Frontal cortex (tissue), 4 donors: ENCODE measurements around the gene CCNJ. TPM values are rescaled to one million over a fixed set of nuclear protein-coding genes. Genes with fewer than 3 reads are reported as not detected.
A peak's percentile ranks its signal among the peaks of the same experiment; 100 is the strongest.
"Not testable (repeated sequence)": the region's sequence is repeated elsewhere in the genome, so short reads cannot be mapped to it uniquely, and the experiment has no call there.

Source experiments
- DNase-seq, 2 donors: peaks; one replicate each; pipeline ENCODE4 v3.0.0; 2012; ENCODE audit warnings: low spot score in 2 of 2
- FAIRE-seq: peaks from 2 replicates; lab custom pipeline; 2012; peaks lifted over from hg19 to GRCh38; lab: Jason Lieb, UNC
- total RNA-seq: library from RNA; depleted of rRNA; stranded (reverse); fragments of >200 nt; gene quantifications from one replicate; pipeline ENCODE4 v1.2.3, GENCODE V29; 2014
- donor health status: control.
- donor health status: control.
- donor health status: control.

Gene CCNJ
- 17.1 TPM for total RNA-seq

- FAIRE-seq (no peak), DNase-seq (peak; percentile 92 to 95)
Measured at GRCh38 chr10:96043033-96043892, at the start of gene CCNJ. CCNJ (plus strand) TSS chr10:96043583; CDS start chr10:96044394, 811 bp downstream.

- not testable (repeated sequence) for DNase-seq, FAIRE-seq
Measured at GRCh38 chr10:95994376-95994775, 49.0 kb upstream of the CCNJ start.

GRCh38 chr10:95998255-95998784, 45.1 kb upstream of the CCNJ start:
- no peak for FAIRE-seq
- DNase-seq = no peak

- no peak for FAIRE-seq
Measured at GRCh38 chr10:96013956-96014355, 29.4 kb upstream of the CCNJ start.

GRCh38 chr10:96014473-96015102, 28.8 kb upstream of the CCNJ start:
- DNase-seq (no peak), FAIRE-seq (no peak)

More at GRCh38 chr10:96013956-96014355, 29.4 kb upstream of the CCNJ start:
- DNase-seq = no peak

GRCh38 chr10:96017191-96017687, 26.1 kb upstream of the CCNJ start:
- DNase-seq (peak in 1 of 2 donors; percentile 44), FAIRE-seq (no peak)

- DNase-seq (no peak), FAIRE-seq (no peak)
Measured at GRCh38 chr10:96021332-96021731, 22.1 kb upstream of the CCNJ start.

GRCh38 chr10:96022739-96023138, 20.6 kb upstream of the CCNJ start:
- no peak for DNase-seq
- no peak for FAIRE-seq

GRCh38 chr10:96023168-96023567, 20.2 kb upstream of the CCNJ start:
- DNase-seq = no peak
- no peak for FAIRE-seq

- DNase-seq = no peak
- FAIRE-seq = no peak
Measured at GRCh38 chr10:96025566-96025965, 17.8 kb upstream of the CCNJ start.

- DNase-seq (no peak), FAIRE-seq (no peak)
Measured at GRCh38 chr10:96034625-96035024, 8.8 kb upstream of the CCNJ start.

GRCh38 chr10:96038476-96039387, 4.7 kb upstream of the CCNJ start:
- DNase-seq (no peak), FAIRE-seq (no peak)

- FAIRE-seq = no peak
Measured at GRCh38 chr10:96041146-96041545, 2.2 kb upstream of the CCNJ start.

GRCh38 chr10:96043893-96044715, 721 bp downstream of the CCNJ start:
- DNase-seq (peak; percentile 57 to 68), FAIRE-seq (no peak)

More at GRCh38 chr10:96041146-96041545, 2.2 kb upstream of the CCNJ start:
- no peak for DNase-seq

GRCh38 chr10:96044736-96045135, 1.4 kb downstream of the CCNJ start:
- DNase-seq (no peak), FAIRE-seq (no peak)

GRCh38 chr10:96046546-96046945, 3.2 kb downstream of the CCNJ start:
- FAIRE-seq (no peak), DNase-seq (no peak)

- FAIRE-seq (no peak), DNase-seq (no peak)
Measured at GRCh38 chr10:96047004-96047649, 3.7 kb downstream of the CCNJ start.

GRCh38 chr10:96047925-96048324, 4.5 kb downstream of the CCNJ start:
- not testable (repeated sequence) for DNase-seq, FAIRE-seq
